IMR-90 (cell line): Measurements from ENCODE around the gene GFRA3. TPM values are rescaled to one million over a fixed set of nuclear protein-coding genes. Genes with fewer than 3 reads are reported as not detected.

ENCODE experiments used
- ATAC-seq: fragments of 200-7000 bp; cut with Tn5 transposase; 2 replicates; pipeline ENCODE4 v1.9.1; 2020; ENCODE audit warnings: low read depth, mild to moderate bottlenecking, moderate library complexity
- BruUV-seq: library from RNA; stranded (reverse); fragments of 400-500 nt; replicated peaks from 2 replicates; lab custom pipeline; 2021; lab: Mats Ljungman, UMichigan
- CTCF ChIA-PET: fragments of 300-600 bp; formaldehyde crosslinking; extraction: SDS; loops from one replicate; lab custom pipeline; 2021; ENCODE audit warnings: antibody characterized with exemption; lab: Yijun Ruan, JAX
- POLR2A ChIA-PET: fragments of 300-600 bp; sonication (Branson Sonifier 250); formaldehyde crosslinking; loops from one replicate; lab custom pipeline; 2022; ENCODE audit warnings: antibody characterized with exemption; ENCODE audit not compliant: unreplicated experiment; lab: Charles Lee
- DNase-seq: peaks from one replicate; pipeline ENCODE4 v3.0.0; 2013
- H2AFZ ChIP-seq: replicated peaks from 2 replicates; pipeline ENCODE3; 2013; ENCODE audit warnings: low read length, mild to moderate bottlenecking; ENCODE audit not compliant: poor library complexity
- H2AK5ac ChIP-seq: 2 replicates; pipeline ENCODE4 v1.6.1; 2013; ENCODE audit warnings: low read depth, low read length, inconsistent platforms
- H2AK9ac ChIP-seq: replicated peaks from 2 replicates; pipeline ENCODE3; 2013; ENCODE audit warnings: mild to moderate bottlenecking, low read depth, low read length, moderate library complexity; ENCODE audit not compliant: poor library complexity
- H2BK120ac ChIP-seq: 2 replicates; pipeline ENCODE4 v1.6.1; 2013; ENCODE audit warnings: low read depth, low read length, inconsistent platforms
- H2BK15ac ChIP-seq: 3 replicates; pipeline ENCODE4 v1.6.1; 2013; ENCODE audit warnings: low read depth, low read length, inconsistent platforms
- H2BK20ac ChIP-seq: 2 replicates; pipeline ENCODE4 v1.6.1; 2013; ENCODE audit warnings: low read depth, mild to moderate bottlenecking, inconsistent platforms, low read length, moderate library complexity
- H2BK5ac ChIP-seq: 2 replicates; pipeline ENCODE4 v1.6.1; 2013; ENCODE audit warnings: mild to moderate bottlenecking, low read depth, low read length, inconsistent platforms; ENCODE audit not compliant: poor library complexity, severe bottlenecking
- H3K14ac ChIP-seq: replicated peaks from 2 replicates; pipeline ENCODE4 v1.6.1; 2013; ENCODE audit warnings: low read depth, low read length, inconsistent platforms
- H3K18ac ChIP-seq: 2 replicates; pipeline ENCODE4 v1.6.1; 2013; ENCODE audit warnings: low read depth, low read length, control low read depth
- H3K23ac ChIP-seq: 2 replicates; pipeline ENCODE4 v1.6.1; 2013; ENCODE audit warnings: low read depth, low read length, inconsistent platforms
- H3K27ac ChIP-seq: 2 replicates; pipeline ENCODE4 v1.5.1; 2013; ENCODE audit warnings: mild to moderate bottlenecking, control low read depth, low read length; ENCODE audit not compliant: insufficient read depth
- H3K27me3 ChIP-seq: 2 replicates; pipeline ENCODE4 v1.6.1; 2013; ENCODE audit warnings: low read length; ENCODE audit not compliant: control insufficient read depth, insufficient read depth
- H3K36me3 ChIP-seq: 2 replicates; pipeline ENCODE4 v1.6.1; 2013; ENCODE audit warnings: low read length, mixed read lengths; ENCODE audit not compliant: control insufficient read depth, insufficient read depth
- H3K4ac ChIP-seq: 2 replicates; pipeline ENCODE4 v1.6.1; 2013; ENCODE audit warnings: low read depth, low read length, inconsistent platforms
- H3K4me1 ChIP-seq: 2 replicates; pipeline ENCODE4 v1.6.1; 2013; ENCODE audit warnings: low read length, mixed read lengths; ENCODE audit not compliant: control insufficient read depth, insufficient read depth
- H3K4me2 ChIP-seq: 2 replicates; pipeline ENCODE4 v1.6.1; 2013; ENCODE audit warnings: low read depth, mild to moderate bottlenecking, control low read depth, low read length, moderate library complexity
- H3K4me3 ChIP-seq: 2 replicates; pipeline ENCODE4 v1.5.1; 2013; ENCODE audit warnings: low read depth, mild to moderate bottlenecking, control low read depth, low read length, moderate library complexity; ENCODE audit not compliant: insufficient read depth
- H3K56ac ChIP-seq: 2 replicates; pipeline ENCODE4 v1.6.1; 2013; ENCODE audit warnings: low read length, inconsistent platforms; ENCODE audit not compliant: insufficient read depth; ENCODE audit errors: extremely low read depth
- H3K79me1 ChIP-seq, 2 experiments: 2 replicates each; pipeline ENCODE4 v1.6.1; 2013; ENCODE audit warnings: low read length in 2 of 2, inconsistent platforms in 1 of 2, low read depth in 1 of 2
- H3K9ac ChIP-seq: 2 replicates; pipeline ENCODE4 v1.6.1; 2013; ENCODE audit warnings: low read depth, low read length, control low read depth
- H3K9me1 ChIP-seq: 2 replicates; pipeline ENCODE4 v1.6.1; 2013; ENCODE audit warnings: low read length, inconsistent platforms; ENCODE audit not compliant: insufficient read depth
- H3K9me3 ChIP-seq: 2 replicates; pipeline ENCODE4 v1.6.1; 2013; ENCODE audit warnings: low read length; ENCODE audit not compliant: control insufficient read depth, insufficient read depth
- H4K20me1 ChIP-seq: 2 replicates; pipeline ENCODE4 v1.6.1; 2013; ENCODE audit warnings: low read length, inconsistent platforms; ENCODE audit not compliant: insufficient read depth
- H4K5ac ChIP-seq: 2 replicates; pipeline ENCODE4 v1.6.1; 2013; ENCODE audit warnings: mild to moderate bottlenecking, low read depth, low read length, control low read depth
- H4K8ac ChIP-seq, 2 experiments: 2 replicates each; pipeline ENCODE4 v1.6.1; 2013; ENCODE audit warnings: low read depth in 2 of 2, low read length in 2 of 2, control low read depth in 1 of 2, inconsistent platforms in 1 of 2
- H4K91ac ChIP-seq: 2 replicates; pipeline ENCODE4 v1.6.1; 2013; ENCODE audit warnings: low read depth, low read length, inconsistent platforms; ENCODE audit not compliant: insufficient read depth
- MAZ ChIP-seq: IDR thresholded peaks from 2 replicates; pipeline ENCODE4 v1.6.1; 2012; ENCODE audit warnings: low read depth, mild to moderate bottlenecking, low read length, improper control_type of control experiment, moderate library complexity, borderline replicate concordance
- MXI1 ChIP-seq: IDR thresholded peaks from 2 replicates; pipeline ENCODE4 v1.6.1; 2012; ENCODE audit warnings: low read depth, mild to moderate bottlenecking, low read length, moderate library complexity, borderline replicate concordance
- POLR2A ChIP-seq: IDR thresholded peaks from 2 replicates; pipeline ENCODE4 v1.6.1; 2012; ENCODE audit warnings: mild to moderate bottlenecking, low read depth, low read length
- RCOR1 ChIP-seq: IDR thresholded peaks from 2 replicates; pipeline ENCODE4 v1.6.1; 2012; ENCODE audit warnings: mild to moderate bottlenecking, low read length, improper control_type of control experiment; ENCODE audit not compliant: insufficient replicate concordance
- SMC3 ChIP-seq: fragments of 150-350 bp; IDR thresholded peaks from 2 replicates; pipeline ENCODE4 v1.6.1; 2016; ENCODE audit warnings: low read depth, mild to moderate bottlenecking, antibody characterized with exemption, low read length, moderate library complexity
- WGBS, 2 experiments: methylation state at CpG; one replicate each; pipeline versions ENCODE4 v1.1.5 to v1.1.7; 2013; ENCODE audit warnings: missing lambda C conversion rate in 2 of 2; ENCODE audit not compliant: insufficient read length in 1 of 2; ENCODE audit errors: extremely low coverage in 2 of 2; 5-methylcytosine and 5-hydroxymethylcytosine counted together
- dilution Hi-C: fragments of 300-500 bp; cut with HindIII; formaldehyde crosslinking; loops from one replicate; pipeline ENCODE4 v1.14.3; 2018; ENCODE audit warnings: low sequenced_read_pairs; ENCODE audit not compliant: unreplicated experiment
- in situ Hi-C: fragments of 300-500 bp; cut with MboI; formaldehyde crosslinking; loops from 3 replicates; pipeline ENCODE4 v1.14.3; 2019; ENCODE audit warnings: low sequenced_read_pairs, inconsistent platforms, mixed read lengths
- intact Hi-C: fragments of 100-400 bp; cut with micrococcal nuclease; formaldehyde crosslinking; loops from 2 replicates; pipeline ENCODE4 v1.10.0; 2022
- polyA plus RNA-seq, 3 experiments: library from polyadenylated mRNA; depleted of rRNA; stranded (reverse); fragments of >200 nt; gene quantifications; 2 replicates each; pipeline ENCODE4 v1.2.3, GENCODE V29; 2012; ENCODE audit warnings: low replicate concordance in 1 of 3
- total RNA-seq: library from RNA; depleted of rRNA; stranded (reverse); fragments of >200 nt; gene quantifications from 2 replicates; pipeline ENCODE4 v1.2.3, GENCODE V29; 2012
- TF ChIP-seq, protein P1 (sequence below): fragments of 150-350 bp; IDR thresholded peaks from 2 replicates; pipeline ENCODE4 v1.6.1; 2017; ENCODE audit warnings: mild to moderate bottlenecking, antibody characterized with exemption, low read length, low read depth
- TF ChIP-seq, protein P2 (sequence below): fragments of 150-350 bp; IDR thresholded peaks from 2 replicates; pipeline ENCODE4 v1.6.1; 2016; ENCODE audit warnings: low read depth, mild to moderate bottlenecking, low read length, moderate library complexity, borderline replicate concordance

GFRA3 gene
- total and polyA plus RNA-seq, 2 of the 4 experiments (the other 2 are of a cell fraction), result not detected

DNA sequence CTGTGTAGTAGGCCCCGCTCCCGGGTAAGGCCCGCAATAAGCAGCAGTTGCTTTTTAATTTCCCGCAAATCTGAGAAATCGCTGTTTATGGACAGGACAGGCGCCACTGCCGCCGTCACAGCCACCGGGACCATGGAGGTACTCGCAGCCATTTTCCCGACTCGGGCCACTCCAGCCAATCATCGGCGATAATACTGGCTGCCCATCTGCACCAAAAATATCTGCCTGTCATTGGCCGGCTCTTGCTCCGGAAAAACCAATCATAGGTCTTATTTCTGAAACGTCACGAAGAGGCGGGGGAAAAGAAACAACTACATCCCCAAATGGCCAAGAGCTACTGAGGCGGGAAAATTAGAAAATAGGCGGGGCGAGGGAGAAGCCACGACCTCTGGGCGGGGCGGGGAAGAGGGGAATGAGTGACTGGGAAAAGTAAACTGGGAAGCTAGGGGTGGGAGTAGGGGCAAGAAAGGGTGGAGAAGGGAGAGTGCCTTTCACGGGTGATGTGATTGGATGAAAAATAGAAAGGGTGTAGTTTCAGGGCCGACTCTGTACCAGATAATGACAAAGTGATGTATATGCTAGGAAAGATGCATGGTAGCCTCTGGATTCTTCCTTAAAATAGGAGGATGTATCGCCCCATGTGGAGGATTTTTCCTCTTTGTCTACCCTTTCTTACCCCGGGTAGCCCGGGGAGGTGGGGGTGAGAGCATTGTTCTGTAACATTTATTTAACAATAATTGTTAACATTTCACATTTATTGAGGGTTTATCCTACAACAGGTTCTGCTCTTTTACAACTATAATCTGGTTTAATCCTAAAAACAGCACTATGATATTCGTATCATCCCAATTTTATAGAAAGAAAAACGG is 61.0 kb downstream of the GFRA3 start, which contains the start of gene CDC23:
Gene CDC23, minus strand, starts transcription at position 163 of the 869 bp plus-strand sequence. Its CDS starts 11 bp downstream, at position 152.
- TF ChIP-seq, protein P1, sequence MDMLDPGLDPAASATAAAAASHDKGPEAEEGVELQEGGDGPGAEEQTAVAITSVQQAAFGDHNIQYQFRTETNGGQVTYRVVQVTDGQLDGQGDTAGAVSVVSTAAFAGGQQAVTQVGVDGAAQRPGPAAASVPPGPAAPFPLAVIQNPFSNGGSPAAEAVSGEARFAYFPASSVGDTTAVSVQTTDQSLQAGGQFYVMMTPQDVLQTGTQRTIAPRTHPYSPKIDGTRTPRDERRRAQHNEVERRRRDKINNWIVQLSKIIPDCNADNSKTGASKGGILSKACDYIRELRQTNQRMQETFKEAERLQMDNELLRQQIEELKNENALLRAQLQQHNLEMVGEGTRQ, result no peak
- TF ChIP-seq MXI1 (peak; percentile 98), POLR2A (peak; percentile 87), SMC3 (no peak), RCOR1 (no peak), MAZ (peak; percentile 47; the same call in 1 of the 2 replicates)
- TF ChIP-seq, protein P2, sequence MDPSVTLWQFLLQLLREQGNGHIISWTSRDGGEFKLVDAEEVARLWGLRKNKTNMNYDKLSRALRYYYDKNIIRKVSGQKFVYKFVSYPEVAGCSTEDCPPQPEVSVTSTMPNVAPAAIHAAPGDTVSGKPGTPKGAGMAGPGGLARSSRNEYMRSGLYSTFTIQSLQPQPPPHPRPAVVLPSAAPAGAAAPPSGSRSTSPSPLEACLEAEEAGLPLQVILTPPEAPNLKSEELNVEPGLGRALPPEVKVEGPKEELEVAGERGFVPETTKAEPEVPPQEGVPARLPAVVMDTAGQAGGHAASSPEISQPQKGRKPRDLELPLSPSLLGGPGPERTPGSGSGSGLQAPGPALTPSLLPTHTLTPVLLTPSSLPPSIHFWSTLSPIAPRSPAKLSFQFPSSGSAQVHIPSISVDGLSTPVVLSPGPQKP, result no peak
- Histone ChIP-seq H2BK20ac (no peak within 1 kb of the TSS), H2AFZ (peak within 1 kb of the TSS; percentile 97), H2BK5ac (peak within 1 kb of the TSS; percentile 74), H3K36me3 (peaks cover 4% of the 10 kb centered on the region), H3K27ac (peak within 1 kb of the TSS; percentile 75), H3K4me3 (peak within 1 kb of the TSS; percentile 84), H2BK120ac (no peak within 1 kb of the TSS), H2AK5ac (peak within 1 kb of the TSS; percentile 17; the same call in 1 of the 2 replicates), H3K9me1 (no peaks in the 10 kb centered on the region), H3K79me1 (peaks cover 22 to 26% of the 10 kb centered on the region in 2 experiments), H3K4me2 (peak within 1 kb of the TSS; percentile 83), H3K9ac (peak within 1 kb of the TSS; percentile 85), H4K8ac (peak within 1 kb of the TSS; percentile 84 to 97), H3K9me3 (no peaks in the 10 kb centered on the region), H4K5ac (peak within 1 kb of the TSS; percentile 73), H3K23ac (peak within 1 kb of the TSS; percentile 85), H3K4ac (peak within 1 kb of the TSS; percentile 85), H2BK15ac (no peak within 1 kb of the TSS), H2AK9ac (peak within 1 kb of the TSS; percentile 76), H4K91ac (peak within 1 kb of the TSS; percentile 67), H4K20me1 (no peaks in the 10 kb centered on the region), H3K18ac (no peak within 1 kb of the TSS), H3K56ac (peak within 1 kb of the TSS; percentile 42; the same call in 1 of the 2 replicates), H3K4me1 (no peaks in the 10 kb centered on the region), H3K14ac (peak within 1 kb of the TSS; percentile 64), H3K27me3 (no peaks in the 10 kb centered on the region)
- WGBS, 2 experiments, result 0% methylated on average over 10 of the region's 32 CpGs; no CpG with 5 or more reads in 1 of the 2 experiments
- no TSS peak for BruUV-seq
- intact Hi-C loops (no loop called here), in situ Hi-C loops (no loop called here), dilution Hi-C loops (no loop called here)
- peak; percentile 97 for ATAC-seq
- ChIA-PET CTCF (interaction anchor here (1.4 to 1.8 kb wide), 2 partner anchors 10 to 29 kb away, joined by 3 to 8 read pairs; no protein-coding TSS in a partner anchor), POLR2A (no interaction called here)
- peak; percentile 97 for DNase-seq
